ENCODE measurements around the gene MKNK2.
"Not testable (repeated sequence)": the region's sequence is repeated elsewhere in the genome, so short reads cannot be mapped to it uniquely, and the experiment has no call there.

Gene MKNK2

DNA sequence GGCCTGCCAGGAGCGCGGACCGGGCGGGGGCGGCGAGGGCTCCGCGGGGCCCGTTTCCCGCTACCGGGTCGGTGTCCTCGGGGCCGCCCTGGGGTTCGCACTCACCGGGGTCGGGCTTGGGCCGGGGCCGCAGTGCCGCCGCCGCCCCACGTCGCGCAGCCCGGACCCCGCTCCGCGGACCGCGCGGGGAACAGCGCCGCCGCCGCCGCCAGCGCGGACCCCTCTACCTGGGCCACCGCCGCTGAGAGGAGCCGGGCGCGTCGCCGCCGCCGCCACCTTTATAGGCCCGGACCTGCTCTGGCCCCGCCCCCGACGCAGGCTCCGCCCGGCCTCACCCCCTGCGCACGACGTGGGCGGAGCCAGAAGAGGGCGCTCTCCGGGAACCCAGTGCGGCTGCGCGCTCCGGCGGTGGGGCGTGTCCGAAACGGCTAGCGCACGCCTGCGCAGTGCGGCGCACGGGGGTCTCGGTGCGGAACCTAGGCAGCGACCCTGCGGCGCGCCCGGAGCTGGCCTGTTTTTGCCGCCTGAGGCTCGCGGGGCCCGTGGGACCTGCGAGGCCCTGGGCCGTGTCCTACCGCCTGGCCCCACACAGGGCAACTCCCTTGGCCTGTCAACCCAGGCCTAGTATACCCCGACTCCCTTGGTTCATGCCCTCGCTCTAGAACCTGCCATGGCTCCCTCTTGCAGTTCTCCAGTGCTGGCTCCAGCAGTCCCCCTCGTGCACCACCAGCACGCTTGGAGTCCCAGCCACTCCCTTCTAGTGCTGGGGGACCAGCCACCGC lies at the start of gene MKNK2:
Gene MKNK2, minus strand, starts transcription at position 254 of the 782 bp plus-strand sequence. CDS start 393 bp downstream, outside the sequence.
- DNase-seq (ENCODE audit: low spot score in 2 of 2) (peak; percentile 98 to 99), ATAC-seq (ENCODE audit: low read depth) (peak; percentile 52)
- Mint-ChIP-seq H3K36me3 (peaks cover 6% of the 10 kb centered on the region), H3K27me3 (no peaks in the 10 kb centered on the region), H3K9me3 (no peaks in the 10 kb centered on the region), H3K4me3 (peak within 1 kb of the TSS; percentile 94), H3K27ac (peak within 1 kb of the TSS; percentile 99), H3K4me1 (peaks cover 33% of the 10 kb centered on the region)

DNA sequence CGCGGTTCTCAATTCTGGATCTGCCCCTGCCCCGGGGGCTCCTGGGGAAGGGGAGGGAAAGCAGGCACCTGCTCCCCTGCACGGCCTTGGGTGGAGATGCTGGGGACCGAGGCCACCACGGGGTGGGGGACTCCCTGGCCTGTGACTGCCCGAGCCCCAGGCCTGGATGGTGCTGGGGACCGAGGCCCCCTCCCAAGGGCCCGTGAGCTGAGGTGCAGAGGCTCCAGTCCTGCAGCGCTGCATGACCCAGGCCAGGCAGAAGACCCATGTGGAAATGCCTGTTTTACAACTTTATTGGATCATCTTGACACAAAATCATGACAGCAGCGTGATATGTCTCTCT lies 49.6 kb upstream of the MKNK2 start:
- H3K4me1 Mint-ChIP-seq: peaks cover 13% of the 10 kb centered on the region
- H3K27me3 Mint-ChIP-seq: no peaks in the 10 kb centered on the region
- no peak overlapping the region for H3K4me3 Mint-ChIP-seq
- DNase-seq (ENCODE audit: low spot score in 2 of 2) (no peak), ATAC-seq (ENCODE audit: low read depth) (no peak)
- H3K9me3 Mint-ChIP-seq: peaks cover 7% of the 10 kb centered on the region
- H3K27ac Mint-ChIP-seq: no peak overlapping the region
- H3K36me3 Mint-ChIP-seq: peaks cover 22% of the 10 kb centered on the region

DNA sequence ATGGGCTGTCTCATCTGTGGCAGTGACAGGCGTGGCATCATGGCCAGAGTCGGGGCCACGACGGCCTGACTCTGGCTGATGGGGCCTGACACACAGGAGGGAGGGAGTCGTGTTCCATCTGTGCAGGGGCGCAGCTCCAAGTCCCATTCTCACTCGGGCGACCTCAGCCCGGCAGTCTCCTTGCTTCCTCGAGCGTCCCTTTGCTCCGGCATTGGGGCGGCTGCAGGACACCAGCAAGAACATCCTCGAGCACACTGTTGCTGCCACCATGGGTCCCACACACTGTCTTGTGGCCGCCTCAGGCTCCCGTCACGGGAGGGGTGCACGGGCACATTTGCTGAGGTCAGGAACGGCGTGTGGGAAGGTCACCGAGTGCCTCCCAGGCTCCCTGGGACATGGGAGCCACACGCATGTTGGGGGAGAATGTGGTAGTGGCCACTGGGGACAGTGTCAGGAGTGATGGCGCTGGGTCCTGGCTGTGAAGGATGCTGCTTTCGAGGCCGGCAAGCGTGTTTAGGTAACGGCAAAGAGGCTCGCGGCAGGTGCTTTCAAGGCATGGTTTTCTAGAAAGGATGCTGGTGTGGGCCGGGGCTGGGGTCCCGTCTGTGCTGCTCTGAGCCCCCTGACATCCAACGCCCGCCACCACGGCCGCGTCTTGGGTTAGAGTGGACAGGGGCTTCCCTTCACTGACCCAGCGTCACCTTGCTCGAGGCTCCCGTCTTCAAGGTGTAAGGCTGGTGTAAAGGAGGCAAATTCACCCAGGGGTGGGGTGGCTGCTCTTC lies 49.1 kb upstream of the MKNK2 start:
- no peak overlapping the region for H3K4me3 Mint-ChIP-seq
- peaks cover 13% of the 10 kb centered on the region for H3K4me1 Mint-ChIP-seq
- no peaks in the 10 kb centered on the region for H3K27me3 Mint-ChIP-seq
- H3K9me3 Mint-ChIP-seq: peaks cover 7% of the 10 kb centered on the region
- H3K27ac Mint-ChIP-seq: no peak overlapping the region
- H3K36me3 Mint-ChIP-seq: peaks cover 19% of the 10 kb centered on the region
- ATAC-seq (ENCODE audit: low read depth) (no peak), DNase-seq (ENCODE audit: low spot score in 2 of 2) (no peak)

DNA sequence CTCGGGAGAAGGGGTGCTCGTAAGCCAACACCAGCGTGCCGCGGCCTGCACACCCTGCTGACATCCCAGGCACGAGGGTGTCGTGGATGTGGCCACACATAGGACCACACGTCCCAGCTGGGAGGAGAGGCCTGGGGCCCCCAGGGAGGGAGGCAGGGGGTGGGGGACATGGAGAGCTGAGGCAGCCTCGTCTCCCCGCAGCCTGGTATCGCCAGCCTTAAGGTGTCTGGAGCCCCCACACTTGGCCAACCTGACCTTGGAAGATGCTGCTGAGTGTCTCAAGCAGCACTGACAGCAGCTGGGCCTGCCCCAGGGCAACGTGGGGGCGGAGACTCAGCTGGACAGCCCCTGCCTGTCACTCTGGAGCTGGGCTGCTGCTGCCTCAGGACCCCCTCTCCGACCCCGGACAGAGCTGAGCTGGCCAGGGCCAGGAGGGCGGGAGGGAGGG lies 48.0 kb upstream of the MKNK2 start:
- ATAC-seq (ENCODE audit: low read depth) (no peak), DNase-seq (ENCODE audit: low spot score in 2 of 2) (no peak)
- peaks cover 4% of the 10 kb centered on the region for H3K9me3 Mint-ChIP-seq
- peaks cover 15% of the 10 kb centered on the region for H3K4me1 Mint-ChIP-seq
- no peak overlapping the region for H3K4me3 Mint-ChIP-seq
- H3K36me3 Mint-ChIP-seq: peaks cover 15% of the 10 kb centered on the region
- H3K27ac Mint-ChIP-seq: no peak overlapping the region
- H3K27me3 Mint-ChIP-seq: no peaks in the 10 kb centered on the region

DNA sequence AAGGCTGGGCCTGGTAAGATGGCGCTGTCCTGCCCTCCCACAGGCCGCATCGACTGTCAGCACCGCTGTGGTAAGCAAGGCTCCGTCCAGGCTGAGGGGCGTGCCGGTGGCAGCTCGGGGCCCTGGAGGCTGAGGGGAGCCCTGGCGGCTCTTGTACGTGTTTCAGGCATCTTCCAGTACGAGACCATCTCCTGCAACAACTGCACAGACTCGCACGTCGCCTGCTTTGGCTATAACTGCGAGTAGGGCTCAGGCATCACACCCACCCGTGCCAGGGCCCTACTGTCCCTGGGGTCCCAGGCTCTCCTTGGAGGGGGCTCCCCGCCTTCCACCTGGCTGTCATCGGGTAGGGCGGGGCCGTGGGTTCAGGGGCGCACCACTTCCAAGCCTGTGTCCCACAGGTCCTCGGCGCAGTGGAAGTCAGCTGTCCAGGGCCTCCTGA lies 46.9 kb upstream of the MKNK2 start:
- Mint-ChIP-seq H3K27ac (peak overlapping the region; percentile 98), H3K4me1 (peaks cover 17% of the 10 kb centered on the region), H3K36me3 (peaks cover 13% of the 10 kb centered on the region), H3K4me3 (no peak overlapping the region), H3K9me3 (no peaks in the 10 kb centered on the region), H3K27me3 (no peaks in the 10 kb centered on the region)
- ATAC-seq (ENCODE audit: low read depth) (no peak), DNase-seq (ENCODE audit: low spot score in 2 of 2) (no peak)

DNA sequence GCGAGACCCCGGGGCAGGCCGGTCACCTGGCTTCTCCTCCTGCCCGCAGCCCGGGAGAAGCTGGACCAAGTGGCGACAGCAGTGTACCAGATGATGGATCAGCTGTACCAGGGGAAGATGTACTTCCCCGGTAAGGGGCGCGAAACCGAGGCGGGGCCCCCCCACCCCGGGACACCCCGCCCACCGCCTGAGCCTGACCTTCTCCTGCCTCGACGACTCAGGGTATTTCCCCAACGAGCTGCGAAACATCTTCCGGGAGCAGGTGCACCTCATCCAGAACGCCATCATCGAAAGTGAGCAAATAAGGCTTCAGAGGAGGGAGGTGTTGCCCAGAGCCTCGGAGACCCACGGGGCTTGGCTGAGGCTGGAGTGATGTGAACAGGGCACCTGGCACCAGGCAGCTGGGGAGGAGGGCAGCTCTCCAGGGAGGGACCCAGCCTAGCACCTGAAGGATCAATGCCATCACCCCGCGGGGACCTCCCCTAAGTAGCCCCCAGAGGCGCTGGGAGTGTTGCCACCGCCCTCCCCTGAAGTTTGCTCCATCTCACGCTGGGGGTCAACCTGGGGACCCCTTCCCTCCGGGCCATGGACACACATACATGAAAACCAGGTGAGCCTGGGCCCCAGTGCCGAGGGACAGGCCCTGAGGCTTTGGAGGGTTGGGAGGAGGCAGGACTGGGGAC lies 46.3 kb upstream of the MKNK2 start:
- Mint-ChIP-seq H3K4me3 (peak overlapping the region; percentile 83), H3K9me3 (no peaks in the 10 kb centered on the region), H3K27ac (peak overlapping the region; percentile 98), H3K27me3 (no peaks in the 10 kb centered on the region), H3K36me3 (peaks cover 13% of the 10 kb centered on the region), H3K4me1 (peaks cover 17% of the 10 kb centered on the region)
- peak; percentile 6 for ATAC-seq (ENCODE audit: low read depth)
- peak in 1 of 2 donors; percentile 52 for DNase-seq (ENCODE audit: low spot score in 2 of 2)

DNA sequence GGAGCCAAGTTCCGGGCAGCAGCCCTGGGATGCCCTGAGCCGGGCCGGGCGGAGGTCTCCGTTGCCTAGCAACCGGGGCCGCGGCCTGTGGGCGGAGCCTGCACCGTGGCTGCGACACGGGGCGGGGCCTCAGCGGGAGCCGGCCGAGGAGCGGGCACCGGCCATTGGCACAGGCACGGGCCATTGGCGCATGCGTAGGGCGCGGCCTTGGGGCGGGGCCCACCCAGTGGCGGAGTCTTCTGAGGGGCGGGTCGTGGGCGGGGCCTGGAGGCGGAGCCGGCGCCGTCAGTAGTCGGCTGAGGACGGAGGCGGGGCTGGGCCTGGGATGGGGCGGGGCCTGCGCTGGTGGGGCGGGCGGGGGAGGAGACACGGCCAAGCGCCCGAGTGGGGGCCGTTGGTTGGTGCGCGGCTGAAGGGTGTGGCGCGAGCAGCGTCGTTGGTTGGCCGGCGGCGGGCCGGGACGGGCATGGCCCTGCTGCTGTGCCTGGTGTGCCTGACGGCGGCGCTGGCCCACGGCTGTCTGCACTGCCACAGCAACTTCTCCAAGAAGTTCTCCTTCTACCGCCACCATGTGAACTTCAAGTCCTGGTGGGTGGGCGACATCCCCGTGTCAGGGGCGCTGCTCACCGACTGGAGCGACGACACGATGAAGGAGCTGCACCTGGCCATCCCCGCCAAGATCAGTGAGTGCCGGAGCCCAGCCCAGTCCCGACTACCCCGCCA lies 45.6 kb upstream of the MKNK2 start, which contains the start of gene IZUMO4:
Gene IZUMO4, plus strand, starts transcription at position 436 of the 723 bp plus-strand sequence. Its CDS starts 31 bp downstream, at position 467.
- DNase-seq (ENCODE audit: low spot score in 2 of 2) (peak; percentile 99), ATAC-seq (ENCODE audit: low read depth) (peak; percentile 69)
- Mint-ChIP-seq H3K4me1 (peaks cover 17% of the 10 kb centered on the region), H3K9me3 (no peaks in the 10 kb centered on the region), H3K4me3 (peak within 1 kb of the TSS; percentile 99), H3K27ac (peak within 1 kb of the TSS; percentile 98), H3K36me3 (peaks cover 12% of the 10 kb centered on the region), H3K27me3 (no peaks in the 10 kb centered on the region)

DNA sequence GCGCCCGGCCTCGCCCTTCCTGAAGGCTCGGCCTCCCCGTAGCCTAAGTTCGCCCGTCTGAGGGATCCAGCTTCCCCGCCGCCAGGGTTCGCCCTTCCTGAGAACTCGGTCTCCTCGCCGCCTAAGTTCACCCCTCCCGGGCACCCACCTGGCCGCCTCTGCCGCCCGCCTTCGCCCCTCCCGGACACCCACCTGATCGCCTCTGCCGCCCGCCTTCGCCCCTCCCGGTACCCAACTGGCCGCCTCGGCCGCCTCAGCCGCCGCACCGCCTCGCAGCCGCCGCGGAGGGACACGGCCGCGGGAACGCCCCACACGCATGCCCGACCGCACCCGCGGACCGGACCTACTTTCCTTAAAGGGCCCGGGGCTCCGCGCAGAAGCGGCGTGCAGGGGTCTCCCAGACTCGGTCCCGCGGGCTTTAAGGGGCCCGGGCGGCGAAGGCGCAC lies 45.0 kb upstream of the MKNK2 start, which contains the start of gene MOB3A:
Gene MOB3A, minus strand, starts transcription at position 293 of the 446 bp plus-strand sequence. CDS start 17,766 bp downstream, outside the sequence.
- peaks cover 11% of the 10 kb centered on the region for H3K36me3 Mint-ChIP-seq
- DNase-seq (ENCODE audit: low spot score in 2 of 2) (no peak), ATAC-seq (ENCODE audit: low read depth) (peak; percentile 52)
- peak within 1 kb of the TSS; percentile 98 for H3K27ac Mint-ChIP-seq
- no peaks in the 10 kb centered on the region for H3K27me3 Mint-ChIP-seq
- no peaks in the 10 kb centered on the region for H3K9me3 Mint-ChIP-seq
- peaks cover 17% of the 10 kb centered on the region for H3K4me1 Mint-ChIP-seq
- H3K4me3 Mint-ChIP-seq: peak within 1 kb of the TSS; percentile 99

DNA sequence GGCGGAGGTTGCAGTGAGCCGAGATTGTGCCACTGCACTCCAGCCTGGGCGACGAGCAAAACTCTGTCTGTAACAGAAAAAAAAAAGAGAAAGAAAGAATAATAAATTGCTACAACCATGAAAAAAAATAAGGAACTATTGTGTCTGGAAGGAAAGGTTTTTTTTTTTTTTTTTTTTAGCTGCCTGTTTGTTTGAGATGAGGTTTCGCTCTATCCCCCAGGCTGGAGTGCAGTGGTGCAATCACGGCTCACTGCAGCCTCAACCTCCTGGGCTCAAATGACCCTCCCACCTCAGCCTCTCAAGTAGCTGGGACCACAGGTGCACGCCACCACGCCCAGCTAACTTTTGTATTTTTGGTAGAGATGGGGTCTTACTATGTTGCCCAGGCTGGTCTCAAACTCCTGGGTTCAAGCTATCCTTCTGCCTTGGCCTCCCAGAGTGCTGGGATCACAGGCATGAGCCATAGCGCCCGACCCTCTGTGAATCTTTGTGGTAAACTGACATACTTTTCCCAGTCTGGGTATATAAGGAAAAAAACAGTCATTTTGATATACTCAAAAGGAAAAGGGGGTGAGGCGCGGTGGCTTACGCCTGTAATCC lies 41.0 kb upstream of the MKNK2 start:
- Mint-ChIP-seq H3K4me1 (peaks cover 45% of the 10 kb centered on the region), H3K27ac (peak overlapping the region; percentile 98), H3K4me3 (peak overlapping the region; percentile 59)
- ATAC-seq (ENCODE audit: low read depth); H3K9me3 Mint-ChIP-seq; H3K36me3 Mint-ChIP-seq; H3K27me3 Mint-ChIP-seq; DNase-seq (ENCODE audit: low spot score in 2 of 2): not testable (repeated sequence)

DNA sequence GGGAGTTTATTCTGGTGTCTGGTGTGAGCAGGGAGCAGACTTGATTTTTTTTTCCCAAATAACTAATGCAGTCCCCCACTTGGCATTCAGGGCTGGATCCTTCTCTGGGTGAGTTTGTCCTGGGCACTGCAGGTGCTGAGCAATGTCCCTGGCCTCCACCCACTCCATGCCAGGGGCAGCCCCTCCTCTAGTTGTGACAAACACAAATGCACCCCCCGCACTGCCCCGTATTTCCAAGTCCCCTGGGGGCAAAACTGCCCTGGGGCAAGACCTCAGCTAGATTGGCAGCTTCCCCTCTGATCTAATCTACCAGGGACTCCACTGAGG lies 38.6 kb upstream of the MKNK2 start:
- no peaks in the 10 kb centered on the region for H3K27me3 Mint-ChIP-seq
- peaks cover 53% of the 10 kb centered on the region for H3K4me1 Mint-ChIP-seq
- DNase-seq (ENCODE audit: low spot score in 2 of 2) (no peak), ATAC-seq (ENCODE audit: low read depth) (no peak)
- peak overlapping the region; percentile 75 for H3K4me3 Mint-ChIP-seq
- H3K36me3 Mint-ChIP-seq: peaks cover 12% of the 10 kb centered on the region
- H3K9me3 Mint-ChIP-seq: no peaks in the 10 kb centered on the region
- H3K27ac Mint-ChIP-seq: peak overlapping the region; percentile 98

DNA sequence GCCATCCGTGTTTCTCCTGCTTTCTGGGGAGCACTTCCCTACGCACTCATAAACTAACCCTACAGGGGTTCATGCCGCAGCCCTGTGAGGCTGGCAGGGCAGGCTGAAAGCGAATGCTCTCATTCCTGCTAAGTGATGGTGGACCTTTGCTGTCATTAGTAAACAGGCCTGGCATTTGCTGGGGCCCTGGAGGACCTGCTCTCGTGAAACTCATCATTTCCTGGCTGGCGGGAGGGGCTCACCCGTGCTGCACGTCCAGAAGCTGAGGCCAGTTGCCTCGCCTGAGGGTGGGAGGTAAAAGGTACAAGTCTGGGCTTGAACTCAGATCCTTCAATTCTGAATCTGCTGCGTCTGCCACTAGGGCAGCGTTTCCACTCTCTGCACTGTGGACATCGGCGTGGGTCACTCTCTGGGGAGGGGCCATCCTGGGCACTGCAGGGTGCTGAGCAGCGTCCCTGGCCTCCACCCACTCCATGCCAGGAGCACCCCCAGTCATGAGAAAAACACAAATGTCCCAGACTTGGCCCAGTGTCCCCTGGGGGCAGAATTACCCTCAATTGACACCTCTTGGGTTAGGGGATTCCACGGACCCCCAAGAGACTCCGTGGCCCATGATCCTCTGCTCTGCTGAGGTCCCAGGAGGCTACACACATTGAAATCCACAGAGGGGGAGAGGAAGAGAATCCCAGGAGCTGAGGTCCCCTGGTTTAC lies 38.1 kb upstream of the MKNK2 start:
- ATAC-seq (ENCODE audit: low read depth) (peak; percentile 2), DNase-seq (ENCODE audit: low spot score in 2 of 2) (peak in 1 of 2 donors; percentile 66)
- Mint-ChIP-seq H3K27ac (peak overlapping the region; percentile 98), H3K36me3 (peaks cover 9% of the 10 kb centered on the region), H3K4me3 (peak overlapping the region; percentile 60), H3K9me3 (no peaks in the 10 kb centered on the region), H3K27me3 (no peaks in the 10 kb centered on the region), H3K4me1 (peaks cover 49% of the 10 kb centered on the region)

DNA sequence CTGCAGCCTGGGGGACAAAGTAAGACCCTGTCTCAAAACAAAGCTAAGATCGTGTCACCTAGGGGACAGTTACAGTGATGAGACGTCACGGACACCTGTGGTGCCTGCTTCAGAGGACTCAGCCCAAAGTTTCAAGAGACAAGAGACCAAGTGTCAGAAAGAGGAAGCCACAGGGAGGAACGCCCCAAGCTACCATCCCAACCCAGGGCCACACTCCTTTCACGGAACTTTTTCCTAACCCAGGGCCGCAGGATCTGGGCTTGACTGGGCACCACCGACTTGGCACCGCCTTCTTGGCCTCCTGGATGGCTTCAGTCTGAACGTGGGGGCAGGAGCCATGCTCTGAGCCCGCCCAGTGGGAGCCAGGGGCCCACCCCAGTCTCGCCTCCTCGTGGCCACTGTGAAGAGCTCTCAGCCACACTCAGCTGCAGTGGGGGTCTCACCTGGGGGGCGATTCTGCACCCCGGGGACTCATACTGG lies 36.6 kb upstream of the MKNK2 start:
- Mint-ChIP-seq H3K27me3 (no peaks in the 10 kb centered on the region), H3K4me3 (peak overlapping the region; percentile 81), H3K9me3 (no peaks in the 10 kb centered on the region), H3K36me3 (peaks cover 14% of the 10 kb centered on the region), H3K4me1 (peaks cover 49% of the 10 kb centered on the region), H3K27ac (peak overlapping the region; percentile 98)
- peak; percentile 44 for ATAC-seq (ENCODE audit: low read depth)
- DNase-seq (ENCODE audit: low spot score in 2 of 2): peak; percentile 73 to 74
